Spleen (tissue), 11 donors: ENCODE measurements around the gene ENPP6. TPM values are rescaled to one million over a fixed set of nuclear protein-coding genes. Genes with fewer than 3 reads are reported as not detected.
"Not testable (repeated sequence)": the region's sequence is repeated elsewhere in the genome, so short reads cannot be mapped to it uniquely, and the experiment has no call there.

ENCODE experiments used
- DNase-seq: peaks from one replicate; pipeline ENCODE4 v3.0.0-alpha.2; 2020
- H3K27ac ChIP-seq, 8 donors: fragments of 200-600 bp; sonication (generic) in 7 of 8; 1 replicate in 4 of 8; 2 replicates in 4 of 8; pipeline versions ENCODE4 v1.5.0 to v1.8.0; 2016 to 2021; ENCODE audit warnings: inconsistent platforms in 4 of 8, mild to moderate bottlenecking in 4 of 8, moderate library complexity in 1 of 8
- H3K27me3 ChIP-seq, 7 donors: fragments of 200-600 bp; sonication (generic) in 6 of 7; replicated peaks in 1 of 7; 1 replicate in 4 of 7; 2 replicates in 3 of 7; pipeline versions ENCODE4 v1.5.0 to v1.8.0; 2016 to 2021; ENCODE audit warnings: inconsistent platforms in 3 of 7, mild to moderate bottlenecking in 1 of 7
- H3K36me3 ChIP-seq, 6 donors: fragments of 200-600 bp; sonication (generic) in 5 of 6; 1 replicate in 4 of 6; 2 replicates in 2 of 6; pipeline versions ENCODE4 v1.5.0 to v1.8.0; 2016 to 2021; ENCODE audit warnings: inconsistent platforms in 2 of 6
- H3K4me1 ChIP-seq, 6 donors: fragments of 200-600 bp; sonication (generic) in 5 of 6; 1 replicate in 3 of 6; 2 replicates in 3 of 6; pipeline versions ENCODE4 v1.5.0 to v1.8.0; 2016 to 2021; ENCODE audit warnings: inconsistent platforms in 3 of 6
- H3K4me3 ChIP-seq, 8 donors: fragments of 200-600 bp; sonication (generic) in 7 of 8; 1 replicate in 4 of 8; 2 replicates in 4 of 8; pipeline versions ENCODE4 v1.5.0 to v1.8.0; 2016 to 2021; ENCODE audit warnings: inconsistent platforms in 4 of 8, mild to moderate bottlenecking in 4 of 8, moderate library complexity in 2 of 8
- H3K9me3 ChIP-seq, 8 donors: fragments of 200-600 bp; sonication (generic) in 7 of 8; 1 replicate in 4 of 8; 2 replicates in 4 of 8; pipeline versions ENCODE4 v1.5.0 to v1.8.0; 2016 to 2021; ENCODE audit warnings: inconsistent platforms in 4 of 8
- CTCF ChIP-seq, 11 experiments: fragments of 200-600 bp in 7 of 11; fragments of 450-650 bp in 4 of 11; sonication (generic) in 4 of 11; IDR thresholded peaks in 8 of 11; conservative IDR thresholded peaks in 3 of 11; 1 replicate in 7 of 11; 2 replicates in 4 of 11; pipeline versions ENCODE4 v1.4.0 to v1.8.0; 2016 to 2021; ENCODE audit warnings: antibody characterized with exemption in 11 of 11, inconsistent platforms in 4 of 11, mild to moderate bottlenecking in 1 of 11
- POLR2A ChIP-seq, 3 donors: fragments of 450-650 bp; IDR thresholded peaks; one replicate each; pipeline ENCODE4 v1.5.1; 2017; ENCODE audit warnings: antibody characterized with exemption in 3 of 3, mild to moderate bottlenecking in 1 of 3
- POLR2AphosphoS5 ChIP-seq, 3 donors: sonication (generic); formaldehyde crosslinking; IDR thresholded peaks; one replicate each; pipeline ENCODE4 v1.5.1; 2017; ENCODE audit warnings: antibody characterized with exemption in 3 of 3
- WGBS, 5 donors: extraction: QIAGEN DNeasy Blood & Tissue Kit in 3 of 5; methylation state at CpG; one replicate each; pipeline versions ENCODE4 v1.1.5 to v1.1.7; 2013 to 2018; 5-methylcytosine and 5-hydroxymethylcytosine counted together
- intact Hi-C: fragments of 100-400 bp; cut with DNase I; formaldehyde crosslinking; loops from one replicate; pipeline ENCODE4 v1.15.0; 2023; ENCODE audit warnings: low total_unique reads
- polyA plus RNA-seq, 3 donors: library from polyadenylated mRNA; stranded (reverse); fragments of 200-250 nt; gene quantifications; one replicate each; pipeline ENCODE4 v1.2.1, GENCODE V29; 2013
- total RNA-seq, 7 donors: library from RNA; depleted of rRNA in 3 of 7; stranded (reverse); fragments of >200 nt in 3 of 7; fragmentation: NEBNext Ultra II Directional in 4 of 7; extraction: Animal tissue kit (Norgen Biotek cat#: 25700) in 4 of 7; gene quantifications; one replicate each; pipeline versions ENCODE4 v1.1.0 to v1.2.1, GENCODE V29; 2016 to 2021
- donor health status: healthy with polysubstance abuse.
- donor health status: DM: no; HTN: no; CAD: no; lungs with moderate emphysema.
- donor health status: DM: no; HTN: no; CAD: no.
- donor health status: Bipolar disorder and iron deficiency.
- donor health status: healthy.
- donor health status: DM: no; HTN: no; CAD: no.
- donor health status: DM: yes; HTN: yes; CAD: no.

Gene ENPP6
- total and polyA plus RNA-seq, 10 donors: 0.23 to 2.4 (median 1.1) TPM

- WGBS, 5 donors: 94 to 97% (median 95%) methylated on average over 5 of the region's 5 CpGs
- H3K27me3 ChIP-seq: peaks cover 0 to 11% (median 0%) of the 10 kb centered on the region in 7 donors
- no peaks in the 10 kb centered on the region for H3K36me3 ChIP-seq
- no peak overlapping the region for H3K4me3 ChIP-seq
- peaks cover 0 to 6% (median 4%) of the 10 kb centered on the region in 8 donors for H3K9me3 ChIP-seq
- peaks cover 0 to 16% (median 3%) of the 10 kb centered on the region in 6 donors for H3K4me1 ChIP-seq
- TF ChIP-seq CTCF (IDR thresholded peaks at IDR 0.05 in 8 of 11, conservative IDR thresholded peaks at IDR 0.05 in 3 of 11) (no peak), POLR2AphosphoS5 (IDR thresholded peaks at IDR 0.05) (no peak), POLR2A (IDR thresholded peaks at IDR 0.05) (no peak)
- H3K27ac ChIP-seq: no peak overlapping the region
- DNase-seq: no peak
- intact Hi-C loops: no loop called here
Observed at GRCh38 chr4:184145596-184145995, 72.1 kb downstream of the ENPP6 start.

- WGBS, 5 donors: 85 to 93% (median 87%) methylated on average over 12 to 15 of the region's 15 CpGs
- no peak for DNase-seq
- Histone ChIP-seq H3K36me3 (no peaks in the 10 kb centered on the region), H3K27me3 (peaks cover 0 to 11% (median 0%) of the 10 kb centered on the region in 7 donors), H3K4me1 (peaks cover 0 to 14% (median 3%) of the 10 kb centered on the region in 6 donors), H3K27ac (no peak overlapping the region), H3K4me3 (no peak overlapping the region), H3K9me3 (peaks cover 0 to 6% (median 4%) of the 10 kb centered on the region in 8 donors)
- no peak for TF ChIP-seq CTCF (IDR thresholded peaks at IDR 0.05 in 8 of 11, conservative IDR thresholded peaks at IDR 0.05 in 3 of 11)
- no peak for TF ChIP-seq POLR2A (IDR thresholded peaks at IDR 0.05)
- TF ChIP-seq POLR2AphosphoS5 (IDR thresholded peaks at IDR 0.05): no peak
- intact Hi-C loops: no loop called here
Observed at GRCh38 chr4:184143770-184144564, 73.7 kb downstream of the ENPP6 start.

- no peak overlapping the region for H3K27ac ChIP-seq
- no peaks in the 10 kb centered on the region for H3K4me1 ChIP-seq
- TF ChIP-seq POLR2AphosphoS5 (IDR thresholded peaks at IDR 0.05) (no peak), CTCF (IDR thresholded peaks at IDR 0.05 in 8 of 11, conservative IDR thresholded peaks at IDR 0.05 in 3 of 11) (no peak), POLR2A (IDR thresholded peaks at IDR 0.05) (no peak)
- DNase-seq: no peak
- H3K27me3 ChIP-seq: peaks cover 0 to 11% (median 0%) of the 10 kb centered on the region in 7 donors
- intact Hi-C loops: no loop called here
- peaks cover 0 to 15% (median 9%) of the 10 kb centered on the region in 8 donors for H3K9me3 ChIP-seq
- WGBS, 5 donors: 69 to 85% (median 80%) methylated on average over 18 of the region's 18 CpGs
- H3K36me3 ChIP-seq: no peaks in the 10 kb centered on the region
- no peak overlapping the region for H3K4me3 ChIP-seq
Observed at GRCh38 chr4:184142121-184143000, 75.3 kb downstream of the ENPP6 start.

- H3K4me1 ChIP-seq, H3K36me3 ChIP-seq, DNase-seq, intact Hi-C loops, H3K27ac ChIP-seq, H3K4me3 ChIP-seq: not testable (repeated sequence)
- Histone ChIP-seq H3K9me3 (peaks cover 0 to 30% (median 24%) of the 10 kb centered on the region in 8 donors), H3K27me3 (peaks cover 0 to 11% (median 0%) of the 10 kb centered on the region in 7 donors)
- WGBS, 5 donors: 76 to 97% (median 89%) methylated on average over 6 to 8 of the region's 8 CpGs
Observed at GRCh38 chr4:184140901-184141300, 76.8 kb downstream of the ENPP6 start.
